Neural cell (in vitro differentiated cells): ENCODE measurements around the gene NOP9.

ENCODE experiments used
- CTCF ChIP-seq: fragments of 450-650 bp; IDR thresholded peaks from 2 replicates; pipeline ENCODE4 v1.5.1; 2014; ENCODE audit warnings: antibody characterized with exemption, mild to moderate bottlenecking, moderate library complexity; ENCODE audit not compliant: poor library complexity, severe bottlenecking
- EP300 ChIP-seq: fragments of 450-650 bp; conservative IDR thresholded peaks from 2 replicates; pipeline ENCODE4 v1.6.1; 2014; ENCODE audit warnings: antibody characterized with exemption, mild to moderate bottlenecking, moderate library complexity; ENCODE audit not compliant: poor library complexity, severe bottlenecking
- EZH2 ChIP-seq: fragments of 200-600, 300-800 bp; shearing (Covaris generic), sonication (generic); IDR thresholded peaks from 2 replicates; pipeline ENCODE4 v1.6.1; 2014; ENCODE audit warnings: antibody characterized with exemption, low read length, borderline replicate concordance, mild to moderate bottlenecking; ENCODE audit not compliant: insufficient read depth, poor library complexity, severe bottlenecking
- MXI1 ChIP-seq: fragments of 450-650 bp; conservative IDR thresholded peaks from 2 replicates; pipeline ENCODE4 v1.6.1; 2014; ENCODE audit warnings: antibody characterized with exemption, mild to moderate bottlenecking; ENCODE audit not compliant: poor library complexity, severe bottlenecking
- POLR2AphosphoS5 ChIP-seq: IDR thresholded peaks from 2 replicates; pipeline ENCODE4 v1.6.1; 2012
- RAD21 ChIP-seq: fragments of 450-650 bp; conservative IDR thresholded peaks from 2 replicates; pipeline ENCODE4 v1.6.1; 2014; ENCODE audit warnings: antibody characterized with exemption, mild to moderate bottlenecking, moderate library complexity
- REST ChIP-seq: IDR thresholded peaks from 2 replicates; pipeline ENCODE4 v1.6.1; 2012; ENCODE audit warnings: borderline replicate concordance
- SMC3 ChIP-seq: fragments of 450-650 bp; conservative IDR thresholded peaks from 2 replicates; pipeline ENCODE4 v1.6.1; 2014; ENCODE audit warnings: antibody characterized with exemption, mild to moderate bottlenecking, moderate library complexity; ENCODE audit not compliant: poor library complexity
- TAF1 ChIP-seq: IDR thresholded peaks from 2 replicates; pipeline ENCODE4 v1.6.1; 2012; ENCODE audit warnings: low read depth

GRCh38 chr14:24314377-24315193 lies 14.9 kb downstream of the NOP9 start:
- no peak for TF ChIP-seq EP300
- TF ChIP-seq EZH2, result no peak
- TF ChIP-seq REST, result no peak
- no peak for TF ChIP-seq CTCF
- no peak for TF ChIP-seq SMC3
- TF ChIP-seq POLR2AphosphoS5, result no peak
- no peak for TF ChIP-seq TAF1
- no peak for TF ChIP-seq MXI1
- no peak for TF ChIP-seq RAD21
